NB4 (cell line): Measurements from ENCODE around the gene RSPH1.

Experiments
- MYC ChIP-seq: IDR thresholded peaks from 2 replicates; pipeline ENCODE4 v1.6.1; 2011; ENCODE audit warnings: low read depth, low read length
- TF ChIP-seq, protein P1 (sequence below): IDR thresholded peaks from one replicate; pipeline ENCODE4 v1.5.1; 2012; ENCODE audit warnings: low read depth, low read length

DNA sequence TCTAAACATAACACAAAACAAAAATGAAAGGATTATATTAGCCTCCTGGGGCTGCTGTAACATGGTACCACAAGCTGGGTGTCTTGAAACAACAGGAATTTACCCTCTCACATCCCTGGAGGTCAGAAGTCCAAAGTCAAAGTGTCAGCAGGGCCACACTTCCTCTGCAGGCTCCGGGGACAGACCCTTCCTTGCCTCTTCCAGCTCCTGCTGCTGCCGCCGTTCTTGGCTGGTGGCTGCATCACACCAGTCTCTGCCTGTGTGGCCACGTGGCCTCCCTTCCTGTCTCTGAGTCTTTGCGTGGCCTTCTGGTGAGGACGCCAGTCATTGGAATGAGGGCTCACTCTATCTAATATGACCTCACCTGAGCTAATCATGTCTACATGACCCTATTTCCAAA, 25.8 kb upstream of the RSPH1 start:
- TF ChIP-seq, protein P1, sequence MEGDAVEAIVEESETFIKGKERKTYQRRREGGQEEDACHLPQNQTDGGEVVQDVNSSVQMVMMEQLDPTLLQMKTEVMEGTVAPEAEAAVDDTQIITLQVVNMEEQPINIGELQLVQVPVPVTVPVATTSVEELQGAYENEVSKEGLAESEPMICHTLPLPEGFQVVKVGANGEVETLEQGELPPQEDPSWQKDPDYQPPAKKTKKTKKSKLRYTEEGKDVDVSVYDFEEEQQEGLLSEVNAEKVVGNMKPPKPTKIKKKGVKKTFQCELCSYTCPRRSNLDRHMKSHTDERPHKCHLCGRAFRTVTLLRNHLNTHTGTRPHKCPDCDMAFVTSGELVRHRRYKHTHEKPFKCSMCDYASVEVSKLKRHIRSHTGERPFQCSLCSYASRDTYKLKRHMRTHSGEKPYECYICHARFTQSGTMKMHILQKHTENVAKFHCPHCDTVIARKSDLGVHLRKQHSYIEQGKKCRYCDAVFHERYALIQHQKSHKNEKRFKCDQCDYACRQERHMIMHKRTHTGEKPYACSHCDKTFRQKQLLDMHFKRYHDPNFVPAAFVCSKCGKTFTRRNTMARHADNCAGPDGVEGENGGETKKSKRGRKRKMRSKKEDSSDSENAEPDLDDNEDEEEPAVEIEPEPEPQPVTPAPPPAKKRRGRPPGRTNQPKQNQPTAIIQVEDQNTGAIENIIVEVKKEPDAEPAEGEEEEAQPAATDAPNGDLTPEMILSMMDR: no peak
- TF ChIP-seq MYC: no peak
